H1 (cell line): ENCODE data around the gene ZNF581. TPM values are rescaled to one million over a fixed set of nuclear protein-coding genes. Genes with fewer than 3 reads are reported as not detected.

Experiments used
- CBX5 ChIP-seq: fragments of 300-800, 300-1000 bp; sonication (generic); IDR thresholded peaks from 2 replicates; pipeline ENCODE4 v1.7.1; 2016; ENCODE audit warnings: antibody characterized with exemption, low read length, low read depth
- GABPA ChIP-seq: IDR thresholded peaks from 2 replicates; pipeline ENCODE4 v1.6.1; 2011; ENCODE audit warnings: mild to moderate bottlenecking, low read length, moderate library complexity, borderline replicate concordance; ENCODE audit not compliant: insufficient read depth
- SP1 ChIP-seq: IDR thresholded peaks from 2 replicates; pipeline ENCODE4 v1.6.1; 2011; ENCODE audit warnings: low read depth, low read length
- SUZ12 ChIP-seq: fragments of 200-600 bp; sonication (generic); IDR thresholded peaks from 2 replicates; pipeline ENCODE4 v1.6.1; 2012; ENCODE audit warnings: mild to moderate bottlenecking, inconsistent platforms, low read length, moderate library complexity, mixed read lengths
- polyA plus RNA-seq, 7 experiments: library from polyadenylated mRNA; depleted of rRNA in 3 of 7; stranded (reverse) in 5 of 7; unstranded in 2 of 7; fragments of >200 nt in 5 of 7; fragments of 200-250 nt in 2 of 7; gene quantifications; 1 replicate in 5 of 7; 2 replicates in 1 of 7; 4 replicates in 1 of 7; pipeline versions ENCODE4 v1.2.1 to v1.2.3, GENCODE V29; 2011 to 2013; ENCODE audit warnings: missing spikeins in 2 of 7, mixed read lengths in 2 of 7
- total RNA-seq: library from RNA; stranded (reverse); fragmentation: NEBNext Ultra II Directional; extraction: Animal tissue kit (Norgen Biotek cat#: 25700); gene quantifications from 2 replicates; pipeline ENCODE4 v1.2.1, GENCODE V29; 2021

The ZNF581 gene
- total and polyA plus RNA-seq, 2 of the 8 experiments (the other 6 are each of a cell fraction or from before 2014, with no cell fraction given): 73.0 to 76.1 TPM

DNA sequence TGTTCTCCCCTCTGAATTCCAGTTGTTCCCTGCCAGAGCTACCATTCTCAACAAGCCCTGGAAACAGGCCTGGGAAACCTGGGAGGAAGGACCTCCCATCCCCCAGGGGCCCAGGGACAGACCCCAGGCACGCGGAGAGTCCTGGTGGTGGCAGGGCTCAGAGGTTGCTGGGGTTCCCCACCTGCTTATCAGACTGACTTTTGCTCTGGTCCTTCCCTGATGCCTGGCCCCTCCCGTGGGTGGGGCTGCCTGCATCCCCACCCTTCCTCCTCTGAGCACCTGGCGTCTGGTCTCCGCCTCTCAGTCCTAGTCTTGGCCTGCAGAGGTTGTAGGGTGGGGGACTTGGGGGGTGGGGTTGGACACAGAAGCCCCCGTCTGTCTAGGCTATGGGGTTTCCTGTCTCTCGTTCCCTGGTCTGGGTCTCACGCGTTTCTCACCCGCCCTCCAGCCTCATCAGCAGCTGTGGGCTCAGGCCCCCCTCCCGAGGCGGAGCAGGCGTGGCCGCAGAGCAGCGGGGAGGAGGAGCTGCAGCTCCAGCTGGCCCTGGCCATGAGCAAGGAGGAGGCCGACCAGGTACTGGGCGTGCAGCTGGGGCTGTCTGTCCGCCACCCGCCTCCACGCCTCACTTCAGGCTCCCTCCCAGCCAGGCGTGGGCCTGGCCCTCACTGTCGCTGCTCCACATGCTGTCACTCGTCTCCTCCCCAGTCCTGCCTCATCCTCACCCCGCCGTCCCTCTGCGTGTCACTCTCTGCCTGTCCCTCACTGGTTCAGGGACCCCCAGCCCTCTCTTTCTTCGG, 45.2 kb downstream of the ZNF581 start (continued):
- TF ChIP-seq SP1 (no peak), GABPA (no peak), SUZ12 (no peak), CBX5 (no peak)
